RWPE1 (cell line): ENCODE results near the gene RHBDL3.

Source experiments
- CTCF ChIA-PET: fragments of 350-600 bp; sonication (Branson Sonifier 250); formaldehyde crosslinking; extraction: SDS; loops from one replicate; lab custom pipeline; 2021; lab: Yijun Ruan, JAX
- POLR2A ChIA-PET: fragments of 400-600 bp; formaldehyde crosslinking; extraction: SDS; loops from one replicate; lab custom pipeline; 2020; ENCODE audit warnings: antibody characterized with exemption; ENCODE audit not compliant: low non-redundant PET; lab: Yijun Ruan, JAX
- DNase-seq: peaks from one replicate; pipeline ENCODE4 v3.0.0; 2012; ENCODE audit warnings: low spot score
- H3K27ac ChIP-seq: fragments of 450-650 bp; 2 replicates; pipeline ENCODE4 v1.5.1; 2017
- CTCF ChIP-seq: fragments of 450-650 bp; conservative IDR thresholded peaks from 2 replicates; pipeline ENCODE4 v1.5.1; 2017; ENCODE audit warnings: low read depth, mild to moderate bottlenecking

Gene RHBDL3

GRCh38 chr17:32297860-32298259 is 32.2 kb downstream of the RHBDL3 start:
- CTCF ChIA-PET = no interaction called here
- POLR2A ChIA-PET = no interaction called here
- DNase-seq = no peak
- H3K27ac ChIP-seq = no peak overlapping the region
- TF ChIP-seq CTCF = no peak

- TF ChIP-seq CTCF = no peak
- no peak overlapping the region for H3K27ac ChIP-seq
- ChIA-PET POLR2A (no interaction called here), CTCF (no interaction called here)
- no peak for DNase-seq
Observed at GRCh38 chr17:32298298-32298697, 32.7 kb downstream of the RHBDL3 start.

- ChIA-PET POLR2A (no interaction called here), CTCF (interaction anchor here (0.6 kb wide), 2 partner anchors 20 to 210 kb away, joined by 3 to 4 read pairs; no protein-coding TSS in a partner anchor)
- no peak for TF ChIP-seq CTCF
- H3K27ac ChIP-seq = no peak overlapping the region
- DNase-seq = no peak
Observed at GRCh38 chr17:32298721-32299579, 33.3 kb downstream of the RHBDL3 start.

GRCh38 chr17:32299580-32300164 is 34.0 kb downstream of the RHBDL3 start:
- no peak for DNase-seq
- no peak overlapping the region for H3K27ac ChIP-seq
- CTCF ChIA-PET = interaction anchor here (0.6 kb wide), 2 partner anchors 19 to 210 kb away, joined by 3 to 4 read pairs; no protein-coding TSS in a partner anchor
- no peak for TF ChIP-seq CTCF
- POLR2A ChIA-PET = no interaction called here

GRCh38 chr17:32302037-32302436 is 36.4 kb downstream of the RHBDL3 start:
- ChIA-PET CTCF (no interaction called here), POLR2A (no interaction called here)
- no peak for DNase-seq
- no peak for TF ChIP-seq CTCF
- no peak overlapping the region for H3K27ac ChIP-seq

GRCh38 chr17:32302860-32303649 is 37.4 kb downstream of the RHBDL3 start:
- no peak for DNase-seq
- ChIA-PET POLR2A (no interaction called here), CTCF (no interaction called here)
- H3K27ac ChIP-seq = no peak overlapping the region
- TF ChIP-seq CTCF = no peak
